GM12878 (cell line): ENCODE measurements around the gene RAB22A. TPM values are rescaled to one million over a fixed set of nuclear protein-coding genes. Genes with fewer than 3 reads are reported as not detected.

Source experiments
- ATAC-seq: fragments of 200-7000 bp; cut with Tn5 transposase; 3 replicates; pipeline ENCODE4 v1.9.1; 2020; ENCODE audit warnings: mild to moderate bottlenecking, moderate library complexity
- BruUV-seq: library from RNA; stranded (reverse); fragments of 400-500 nt; replicated peaks from 2 replicates; lab custom pipeline; 2021; lab: Mats Ljungman, UMichigan
- CTCF ChIA-PET: fragments of 300-600 bp; sonication (Branson Sonifier 250); formaldehyde crosslinking; extraction: SDS; loops from one replicate; lab custom pipeline; 2021; ENCODE audit warnings: inconsistent platforms; lab: Yijun Ruan, JAX
- POLR2A ChIA-PET: fragments of 350-600 bp; formaldehyde crosslinking; extraction: SDS; loops from one replicate; lab custom pipeline; 2021; ENCODE audit warnings: inconsistent platforms; lab: Charles Lee
- RAD21 ChIA-PET: fragments of 300-600 bp; sonication (Branson Sonifier 250); formaldehyde crosslinking; loops from one replicate; lab custom pipeline; 2023; ENCODE audit warnings: antibody characterized with exemption; ENCODE audit not compliant: unreplicated experiment; lab: Charles Lee
- SMC1A ChIA-PET: fragments of 300-600 bp; sonication (Branson Sonifier 250); formaldehyde crosslinking; loops from one replicate; lab custom pipeline; 2023; ENCODE audit not compliant: unreplicated experiment, uncharacterized antibody; lab: Charles Lee
- DNase-seq: peaks from one replicate; pipeline ENCODE4 v3.0.0-alpha.2; 2011; ENCODE audit warnings: low read depth, low spot score
- FAIRE-seq: peaks from 3 replicates; lab custom pipeline; 2011; peaks lifted over from hg19 to GRCh38; lab: Jason Lieb, UNC
- H2AFZ ChIP-seq: 2 replicates; pipeline ENCODE4 v1.6.0; 2011; ENCODE audit warnings: low read depth, low read length, control low read depth; ENCODE audit not compliant: control insufficient read depth
- H3K27ac ChIP-seq: 2 replicates; pipeline ENCODE4 v1.5.1; 2011; ENCODE audit warnings: control low read depth; ENCODE audit not compliant: control insufficient read depth, insufficient read depth
- H3K27me3 ChIP-seq, 2 experiments: replicated peaks in 1 of 2; 2 replicates each; pipeline versions ENCODE4 v1.6.0 to v1.6.1; 2011; ENCODE audit warnings: low read length in 1 of 2; ENCODE audit not compliant: control insufficient read depth in 2 of 2, insufficient read depth in 2 of 2
- H3K36me3 ChIP-seq, 2 experiments: 2 replicates each; pipeline ENCODE4 v1.5.1; 2011; ENCODE audit warnings: low read length in 1 of 2; ENCODE audit not compliant: control insufficient read depth in 2 of 2, insufficient read depth in 2 of 2
- H3K4me1 ChIP-seq: 2 replicates; pipeline ENCODE4 v1.6.1; 2011; ENCODE audit warnings: mild to moderate bottlenecking, low read length, moderate library complexity, mixed read lengths; ENCODE audit not compliant: control insufficient read depth, insufficient read depth
- H3K4me2 ChIP-seq: 2 replicates; pipeline ENCODE4 v1.6.0; 2011; ENCODE audit warnings: control low read depth; ENCODE audit not compliant: control insufficient read depth, insufficient read depth
- H3K4me3 ChIP-seq: fragments of 200-600 bp; sonication (generic); 2 replicates; pipeline ENCODE4 v1.5.1; 2016
- H3K79me2 ChIP-seq: 2 replicates; pipeline ENCODE4 v1.6.0; 2011; ENCODE audit warnings: low read length; ENCODE audit not compliant: control insufficient read depth, insufficient read depth
- H3K9ac ChIP-seq: 2 replicates; pipeline ENCODE4 v1.8.0; 2011; ENCODE audit warnings: low read length, control low read depth, mixed read lengths; ENCODE audit not compliant: control insufficient read depth, insufficient read depth
- H3K9me3 ChIP-seq: replicated peaks from 3 replicates; pipeline ENCODE4 v1.5.1; 2011; ENCODE audit warnings: mild to moderate bottlenecking, low read length; ENCODE audit not compliant: control insufficient read depth, insufficient read depth
- H4K20me1 ChIP-seq: 2 replicates; pipeline ENCODE4 v1.6.0; 2011; ENCODE audit not compliant: control insufficient read depth, insufficient read depth
- CBFB ChIP-seq: IDR thresholded peaks from 2 replicates; pipeline ENCODE4 v1.6.1; 2016; ENCODE audit warnings: antibody characterized with exemption, low read depth
- CBX3 ChIP-seq: fragments of 200-600 bp; sonication (generic); IDR thresholded peaks from 2 replicates; pipeline ENCODE4 v1.6.1; 2016; ENCODE audit warnings: low read depth, borderline replicate concordance
- CHD2 ChIP-seq: IDR thresholded peaks from 2 replicates; pipeline ENCODE4 v1.6.1; 2011; ENCODE audit warnings: low read depth, low read length, improper control_type of control experiment, borderline replicate concordance
- CREB1 ChIP-seq: IDR thresholded peaks from 2 replicates; pipeline ENCODE4 v1.6.1; 2012; ENCODE audit warnings: low read depth, mild to moderate bottlenecking, inconsistent platforms
- ESRRA ChIP-seq: IDR thresholded peaks from 2 replicates; pipeline ENCODE4 v1.6.1; 2012; ENCODE audit warnings: mild to moderate bottlenecking, low read length, improper control_type of control experiment
- FOS ChIP-seq: IDR thresholded peaks from 3 replicates; pipeline ENCODE4 v1.6.1; 2011; ENCODE audit warnings: borderline replicate concordance; ENCODE audit not compliant: insufficient read length; ENCODE audit errors: extremely low read depth
- JUNB ChIP-seq: IDR thresholded peaks from 2 replicates; pipeline ENCODE4 v1.6.1; 2016; ENCODE audit warnings: antibody characterized with exemption, mild to moderate bottlenecking
- MTA2 ChIP-seq: fragments of 450-650 bp; IDR thresholded peaks from 2 replicates; pipeline ENCODE4 v1.6.1; 2016; ENCODE audit warnings: low read depth, mild to moderate bottlenecking, moderate library complexity
- MYB ChIP-seq: fragments of 150-350 bp; IDR thresholded peaks from 2 replicates; pipeline ENCODE4 v1.6.1; 2014; ENCODE audit warnings: mild to moderate bottlenecking, low read depth, low read length, borderline replicate concordance
- NBN ChIP-seq: fragments of 450-650 bp; IDR thresholded peaks from 2 replicates; pipeline ENCODE4 v1.6.1; 2016
- NFYB ChIP-seq: IDR thresholded peaks from 2 replicates; pipeline ENCODE4 v1.6.1; 2011; ENCODE audit warnings: low read depth, mild to moderate bottlenecking, low read length, improper control_type of control experiment, moderate library complexity; ENCODE audit not compliant: insufficient read depth
- NRF1 ChIP-seq: conservative IDR thresholded peaks from 2 replicates; pipeline ENCODE4 v1.6.1; 2011; ENCODE audit warnings: mild to moderate bottlenecking, low read depth, low read length, improper control_type of control experiment
- POU2F2 ChIP-seq: IDR thresholded peaks from 3 replicates; pipeline ENCODE4 v1.6.1; 2011; ENCODE audit warnings: low read depth, mild to moderate bottlenecking, low read length, borderline replicate concordance
- RAD51 ChIP-seq: fragments of 450-650 bp; IDR thresholded peaks from 2 replicates; pipeline ENCODE4 v1.6.1; 2016; ENCODE audit warnings: moderate library complexity, mild to moderate bottlenecking, inconsistent platforms
- RBBP5 ChIP-seq: fragments of 200-600 bp; sonication (generic); conservative IDR thresholded peaks from 2 replicates; pipeline ENCODE4 v1.6.1; 2016
- SUZ12 ChIP-seq: fragments of 200-600 bp; sonication (generic); IDR thresholded peaks from one replicate; pipeline ENCODE4 v1.6.1; 2018; ENCODE audit warnings: antibody characterized with exemption, mild to moderate bottlenecking; ENCODE audit not compliant: unreplicated experiment
- ZBED1 ChIP-seq: IDR thresholded peaks from 2 replicates; pipeline ENCODE4 v1.6.1; 2016; ENCODE audit warnings: borderline replicate concordance
- ZNF274 ChIP-seq: IDR thresholded peaks from one replicate; pipeline ENCODE4 v1.8.0; 2011; ENCODE audit not compliant: insufficient read length, insufficient read depth
- ZZZ3 ChIP-seq: IDR thresholded peaks from 2 replicates; pipeline ENCODE4 v1.6.1; 2011; ENCODE audit warnings: low read depth; ENCODE audit not compliant: control insufficient read depth, insufficient read length
- WGBS: methylation state at CpG from one replicate; pipeline ENCODE4 v1.1.6; 2016; ENCODE audit warnings: low lambda C conversion rate; ENCODE audit not compliant: insufficient replicate concordance, insufficient coverage; ENCODE audit errors: missing lambda C conversion rate; 5-methylcytosine and 5-hydroxymethylcytosine counted together
- in situ Hi-C: fragments of 300-500 bp; cut with MboI; formaldehyde crosslinking; loops from 9 replicates; pipeline ENCODE4 v1.14.3; 2018; ENCODE audit warnings: mixed read lengths
- intact Hi-C: fragments of 100-400 bp; cut with micrococcal nuclease; formaldehyde crosslinking; loops from one replicate; pipeline ENCODE4 v1.14.2; 2022; ENCODE audit not compliant: unreplicated experiment
- polyA plus RNA-seq, 11 experiments: library from polyadenylated mRNA; depleted of rRNA in 4 of 11; unstranded in 6 of 11; stranded (reverse) in 5 of 11; fragments of >200 nt; fragmentation: Nextera tagmentation in 4 of 11; fragmentation: Illumina TruSeq in 1 of 11; extraction: Ambion mirVana in 4 of 11; extraction: Trizol in 1 of 11; gene quantifications; 1 replicate in 1 of 11; 2 replicates in 10 of 11; pipeline versions ENCODE4 v1.2.1 to v1.2.3, GENCODE V29; 2011 to 2016; ENCODE audit warnings: inconsistent platforms in 2 of 11, missing spikeins in 2 of 11, low read depth in 1 of 11
- total RNA-seq, 4 experiments: library from RNA; depleted of rRNA in 3 of 4; stranded (reverse); fragments of >200 nt in 3 of 4; fragmentation: Illumina TruSeq in 1 of 4; extraction: Trizol in 1 of 4; gene quantifications; 2 replicates each; pipeline versions ENCODE4 v1.2.1 to v1.2.3, GENCODE V29; 2013 to 2021
- TF ChIP-seq, protein P1 (sequence below): IDR thresholded peaks from 2 replicates; pipeline ENCODE4 v1.6.1; 2012; ENCODE audit warnings: low read depth, low read length, improper control_type of control experiment
- TF ChIP-seq, protein P2 (sequence below): fragments of 450-650 bp; IDR thresholded peaks from 2 replicates; pipeline ENCODE4 v1.6.1; 2016; ENCODE audit warnings: mild to moderate bottlenecking, moderate library complexity, borderline replicate concordance

RAB22A gene
- total and polyA plus RNA-seq, 10 of the 15 experiments (the other 5 are each of a cell fraction or from before 2014, with no cell fraction given), result 2.7 to 12.0 (median 10.0) TPM

DNA sequence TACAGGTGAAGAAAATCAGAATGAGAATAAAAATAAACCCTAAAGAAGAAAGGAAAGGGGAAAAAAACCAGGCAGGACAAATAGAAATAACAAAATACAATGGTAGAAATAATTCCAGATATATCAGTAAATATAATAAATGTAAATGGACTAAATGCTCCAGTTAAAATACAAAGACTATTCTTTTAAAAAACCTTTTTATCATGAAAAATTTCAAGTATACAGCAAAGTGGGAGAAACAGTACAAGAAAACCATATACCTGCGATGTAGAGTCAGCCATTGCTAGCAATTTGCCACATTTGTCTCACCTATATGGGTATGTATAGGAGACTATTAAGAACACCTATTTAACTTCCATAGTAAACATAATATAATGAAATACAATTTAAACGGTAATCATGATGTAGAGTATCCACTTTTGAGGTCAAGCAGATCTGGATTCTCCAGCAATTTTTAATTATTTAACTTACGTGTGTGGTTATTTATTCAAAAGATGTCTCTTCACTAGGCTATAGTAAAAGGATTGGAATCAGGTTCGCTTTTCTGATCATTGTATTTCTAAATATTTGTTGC lies 78.6 kb downstream of the RAB22A start (continued):
- TF ChIP-seq SUZ12 (no peak), CHD2 (no peak), CBX3 (no peak), FOS (no peak), NFYB (no peak), POU2F2 (no peak)

DNA sequence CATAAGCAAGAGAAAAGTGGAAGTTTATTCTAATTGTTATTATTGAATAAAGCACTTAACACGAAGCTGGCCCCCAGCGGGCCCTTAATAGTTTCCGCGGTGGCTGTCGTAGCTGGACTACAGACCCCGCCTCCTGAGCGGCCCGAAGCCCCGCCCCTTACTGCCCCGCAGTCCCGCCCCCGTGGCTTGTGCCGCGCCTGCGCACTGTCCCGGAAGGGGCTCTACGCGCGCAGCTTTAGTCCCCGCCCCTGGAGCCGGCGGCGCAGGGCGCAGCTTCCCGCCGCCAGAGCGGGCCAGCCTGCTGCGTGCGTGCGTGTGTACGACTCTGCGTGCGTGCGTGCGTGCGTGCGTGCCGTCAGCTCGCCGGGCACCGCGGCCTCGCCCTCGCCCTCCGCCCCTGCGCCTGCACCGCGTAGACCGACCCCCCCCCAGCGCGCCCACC lies 79.4 kb downstream of the RAB22A start, which contains the start of gene VAPB:
VAPB (plus strand) TSS at position 348 of the 442 bp plus-strand sequence. CDS start 231 bp downstream, outside the sequence.
- peak within 1 kb of the TSS; percentile 93 for H3K9ac ChIP-seq
- SMC1A ChIA-PET, result interaction anchor here (0.5 to 1.4 kb wide), 8 partner anchors 9 to 707 kb away, joined by 3 to 5 read pairs (median 4); no protein-coding TSS in a partner anchor
- peaks cover 13% of the 10 kb centered on the region for H3K4me1 ChIP-seq
- no TSS peak for BruUV-seq
- no peaks in the 10 kb centered on the region; the same call in none of the 2 replicates for H4K20me1 ChIP-seq
- ATAC-seq (peak; percentile 98), DNase-seq (peak; percentile 88), FAIRE-seq (peak; percentile 44)
- CTCF ChIA-PET, result interaction anchor here (0.6 to 1.3 kb wide), 5 partner anchors 11 to 1534 kb away, joined by 3 to 6 read pairs (median 3); partner anchors contain the start of gene STX16
- POLR2A ChIA-PET, result interaction anchor here (0.6 to 1.6 kb wide), 9 partner anchors 9 to 263 kb away, joined by 3 to 8 read pairs (median 4); partner anchors contain the start of gene STX16
- peaks cover 47% of the 10 kb centered on the region for H3K79me2 ChIP-seq
- under 1% methylated on average over 34 of the region's 51 CpGs for WGBS
- RAD21 ChIA-PET, result interaction anchor here (0.7 to 1.8 kb wide), 13 partner anchors 12 to 789 kb away, joined by 3 to 12 read pairs (median 4); partner anchors contain the start of gene STX16
- peak within 1 kb of the TSS; percentile 56 for H2AFZ ChIP-seq
- no peaks in the 10 kb centered on the region; the same call in 2 of the 3 replicates for H3K9me3 ChIP-seq
- in situ Hi-C loops (no loop called here), intact Hi-C loops (loop anchor here (5.0 kb wide), 1 partner anchor 82 kb away; the partner anchor contains the start of gene RAB22A)
- H3K4me3 ChIP-seq, result peak within 1 kb of the TSS; percentile 81
- peak within 1 kb of the TSS; percentile 91 for H3K27ac ChIP-seq
- H3K27me3 ChIP-seq, result no peaks in the 10 kb centered on the region
- peaks cover 0 to 12% of the 10 kb centered on the region in 2 experiments; a peak in 1 of 4 replicates for H3K36me3 ChIP-seq
- H3K4me2 ChIP-seq, result peak within 1 kb of the TSS; percentile 94
- TF ChIP-seq ZBED1 (no peak), MYB (no peak), CBFB (no peak), RAD51 (no peak), NRF1 (peak; percentile 80), ZZZ3 (no peak), CREB1 (peak; percentile 40; the same call in 1 of the 2 replicates), MTA2 (no peak), ZNF274 (no peak), ESRRA (no peak), NBN (no peak), JUNB (no peak), RBBP5 (no peak)
- TF ChIP-seq, protein P1, sequence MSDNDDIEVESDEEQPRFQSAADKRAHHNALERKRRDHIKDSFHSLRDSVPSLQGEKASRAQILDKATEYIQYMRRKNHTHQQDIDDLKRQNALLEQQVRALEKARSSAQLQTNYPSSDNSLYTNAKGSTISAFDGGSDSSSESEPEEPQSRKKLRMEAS, result peak; percentile 71
- TF ChIP-seq, protein P2, sequence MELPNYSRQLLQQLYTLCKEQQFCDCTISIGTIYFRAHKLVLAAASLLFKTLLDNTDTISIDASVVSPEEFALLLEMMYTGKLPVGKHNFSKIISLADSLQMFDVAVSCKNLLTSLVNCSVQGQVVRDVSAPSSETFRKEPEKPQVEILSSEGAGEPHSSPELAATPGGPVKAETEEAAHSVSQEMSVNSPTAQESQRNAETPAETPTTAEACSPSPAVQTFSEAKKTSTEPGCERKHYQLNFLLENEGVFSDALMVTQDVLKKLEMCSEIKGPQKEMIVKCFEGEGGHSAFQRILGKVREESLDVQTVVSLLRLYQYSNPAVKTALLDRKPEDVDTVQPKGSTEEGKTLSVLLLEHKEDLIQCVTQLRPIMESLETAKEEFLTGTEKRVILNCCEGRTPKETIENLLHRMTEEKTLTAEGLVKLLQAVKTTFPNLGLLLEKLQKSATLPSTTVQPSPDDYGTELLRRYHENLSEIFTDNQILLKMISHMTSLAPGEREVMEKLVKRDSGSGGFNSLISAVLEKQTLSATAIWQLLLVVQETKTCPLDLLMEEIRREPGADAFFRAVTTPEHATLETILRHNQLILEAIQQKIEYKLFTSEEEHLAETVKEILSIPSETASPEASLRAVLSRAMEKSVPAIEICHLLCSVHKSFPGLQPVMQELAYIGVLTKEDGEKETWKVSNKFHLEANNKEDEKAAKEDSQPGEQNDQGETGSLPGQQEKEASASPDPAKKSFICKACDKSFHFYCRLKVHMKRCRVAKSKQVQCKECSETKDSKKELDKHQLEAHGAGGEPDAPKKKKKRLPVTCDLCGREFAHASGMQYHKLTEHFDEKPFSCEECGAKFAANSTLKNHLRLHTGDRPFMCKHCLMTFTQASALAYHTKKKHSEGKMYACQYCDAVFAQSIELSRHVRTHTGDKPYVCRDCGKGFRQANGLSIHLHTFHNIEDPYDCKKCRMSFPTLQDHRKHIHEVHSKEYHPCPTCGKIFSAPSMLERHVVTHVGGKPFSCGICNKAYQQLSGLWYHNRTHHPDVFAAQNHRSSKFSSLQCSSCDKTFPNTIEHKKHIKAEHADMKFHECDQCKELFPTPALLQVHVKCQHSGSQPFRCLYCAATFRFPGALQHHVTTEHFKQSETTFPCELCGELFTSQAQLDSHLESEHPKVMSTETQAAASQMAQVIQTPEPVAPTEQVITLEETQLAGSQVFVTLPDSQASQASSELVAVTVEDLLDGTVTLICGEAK, result no peak
